PC-3 (cell line): ENCODE data around the gene SLC4A7. TPM values are rescaled to one million over a fixed set of nuclear protein-coding genes. Genes with fewer than 3 reads are reported as not detected.

Experiments used
- ATAC-seq: fragments of 200-7000 bp; cut with Tn5 transposase; 2 replicates; pipeline ENCODE4 v1.9.1; 2020; ENCODE audit warnings: mild to moderate bottlenecking, moderate library complexity
- BruUV-seq: library from RNA; stranded (reverse); fragments of 400-500 nt; replicated peaks from 2 replicates; lab custom pipeline; 2021; lab: Mats Ljungman, UMichigan
- CTCF ChIA-PET: fragments of 300-600 bp; sonication (Branson Sonifier 250); formaldehyde crosslinking; loops from one replicate; lab custom pipeline; 2022; ENCODE audit warnings: antibody characterized with exemption; lab: Charles Lee
- POLR2A ChIA-PET: fragments of 300-600 bp; sonication (Branson Sonifier 250); formaldehyde crosslinking; loops from one replicate; lab custom pipeline; 2022; ENCODE audit warnings: antibody characterized with exemption; ENCODE audit not compliant: unreplicated experiment; lab: Charles Lee
- DNase-seq: peaks from one replicate; pipeline ENCODE4 v3.0.0-alpha.2; 2015
- H2AFZ ChIP-seq: fragments of 300-600 bp; sonication (generic); 2 replicates; pipeline ENCODE4 v1.6.0; 2016; ENCODE audit warnings: antibody characterized with exemption, low read length
- H3F3A ChIP-seq: fragments of 300-600 bp; sonication (generic); one replicate; pipeline ENCODE4 v1.6.0; 2017; ENCODE audit warnings: antibody characterized with exemption, low read length, control low read depth, mild to moderate bottlenecking; ENCODE audit not compliant: unreplicated experiment
- H3K27ac ChIP-seq: fragments of 300-600 bp; sonication (generic); 2 replicates; pipeline ENCODE4 v1.5.1; 2016; ENCODE audit warnings: mild to moderate bottlenecking, low read length
- H3K27me3 ChIP-seq: fragments of 300-600 bp; sonication (generic); 2 replicates; pipeline ENCODE4 v1.6.1; 2016; ENCODE audit warnings: low read length, mixed read lengths
- H3K36me3 ChIP-seq: fragments of 300-600 bp; sonication (generic); 2 replicates; pipeline ENCODE4 v1.6.1; 2016; ENCODE audit warnings: low read depth, mixed run types, low read length, mixed read lengths
- H3K4me1 ChIP-seq: fragments of 300-600 bp; sonication (generic); 2 replicates; pipeline ENCODE4 v1.5.1; 2016; ENCODE audit warnings: low read length; ENCODE audit not compliant: insufficient read depth
- H3K4me2 ChIP-seq: fragments of 300-600 bp; sonication (generic); 2 replicates; pipeline ENCODE4 v1.6.0; 2016; ENCODE audit warnings: low read length
- H3K4me3 ChIP-seq: fragments of 300-600 bp; sonication (generic); 2 replicates; pipeline ENCODE4 v1.5.1; 2016; ENCODE audit warnings: mild to moderate bottlenecking, low read length, mixed read lengths
- H3K79me2 ChIP-seq: fragments of 300-600 bp; sonication (generic); 2 replicates; pipeline ENCODE4 v1.6.1; 2017; ENCODE audit warnings: low read length, mixed read lengths
- H3K9ac ChIP-seq: fragments of 300-600 bp; sonication (generic); 2 replicates; pipeline ENCODE4 v1.6.0; 2016; ENCODE audit warnings: mild to moderate bottlenecking, low read length
- H3K9me2 ChIP-seq: fragments of 300-600 bp; sonication (generic); replicated peaks from 2 replicates; pipeline ENCODE4 v1.6.1; 2016; ENCODE audit warnings: mixed run types, low read length, mixed read lengths
- H3K9me3 ChIP-seq: fragments of 300-600 bp; sonication (generic); 2 replicates; pipeline ENCODE4 v1.6.1; 2016; ENCODE audit warnings: low read length, mixed read lengths
- H4K20me1 ChIP-seq: fragments of 300-600 bp; sonication (generic); 2 replicates; pipeline ENCODE4 v1.6.1; 2016; ENCODE audit warnings: low read length, mixed read lengths
- EZH2 ChIP-seq: fragments of 300-600 bp; sonication (generic); IDR thresholded peaks from one replicate; pipeline ENCODE4 v1.6.1; 2017; ENCODE audit warnings: antibody characterized with exemption, mild to moderate bottlenecking, low read length; ENCODE audit not compliant: unreplicated experiment
- EZH2phosphoT487 ChIP-seq: fragments of 300-600 bp; sonication (generic); IDR thresholded peaks from 2 replicates; pipeline ENCODE4 v1.6.1; 2018; ENCODE audit warnings: mild to moderate bottlenecking, antibody characterized with exemption, low read length, borderline replicate concordance
- intact Hi-C: fragments of 100-400 bp; cut with micrococcal nuclease; formaldehyde crosslinking; loops from 2 replicates; pipeline ENCODE4 v1.9.0; 2023
- total RNA-seq: library from RNA; depleted of rRNA; stranded (reverse); fragments of >200 nt; gene quantifications from 2 replicates; pipeline ENCODE4 v1.2.3, GENCODE V29; 2014
- TF ChIP-seq, protein P1 (sequence below): fragments of 300-600 bp; sonication (generic); conservative IDR thresholded peaks from 2 replicates; pipeline ENCODE4 v1.5.1; 2017; ENCODE audit warnings: antibody characterized with exemption, low read depth, mild to moderate bottlenecking, low read length

The SLC4A7 gene
- total RNA-seq, 1 experiment from 2014 or later: 56.0 TPM

DNA sequence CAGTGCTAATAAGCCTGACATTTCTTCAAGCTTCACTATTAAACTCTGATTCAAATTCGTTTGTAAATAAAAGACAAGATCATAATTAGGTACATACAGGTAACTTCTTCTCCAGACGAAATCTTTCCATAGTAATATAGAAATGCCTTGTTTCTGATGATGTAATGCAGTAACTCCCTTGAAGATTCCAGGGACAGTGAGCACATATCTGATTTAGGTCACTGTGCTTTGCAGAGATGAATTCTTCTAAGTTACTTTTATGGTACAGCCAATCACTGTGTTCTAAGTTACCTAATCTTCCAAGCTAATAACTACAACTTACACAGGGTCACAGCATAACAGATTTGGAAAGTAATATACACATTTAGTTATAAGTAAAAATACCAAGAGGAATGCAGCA lies 27.6 kb downstream of the SLC4A7 start:
- no peak for ATAC-seq
- H3K9ac ChIP-seq: no peak overlapping the region
- POLR2A ChIA-PET: no interaction called here
- H3K79me2 ChIP-seq: peaks cover 98% of the 10 kb centered on the region
- no peak overlapping the region for H3K4me2 ChIP-seq
- intact Hi-C loops: no loop called here
- peaks cover 9% of the 10 kb centered on the region for H3K36me3 ChIP-seq
- no peak overlapping the region for H3K4me3 ChIP-seq
- CTCF ChIA-PET: no interaction called here
- BruUV-seq: no TSS peak
- no peaks in the 10 kb centered on the region for H3K27me3 ChIP-seq
- no peaks in the 10 kb centered on the region for H3K9me3 ChIP-seq
- TF ChIP-seq EZH2: no peak
- no peak for TF ChIP-seq EZH2phosphoT487
- TF ChIP-seq, protein P1, sequence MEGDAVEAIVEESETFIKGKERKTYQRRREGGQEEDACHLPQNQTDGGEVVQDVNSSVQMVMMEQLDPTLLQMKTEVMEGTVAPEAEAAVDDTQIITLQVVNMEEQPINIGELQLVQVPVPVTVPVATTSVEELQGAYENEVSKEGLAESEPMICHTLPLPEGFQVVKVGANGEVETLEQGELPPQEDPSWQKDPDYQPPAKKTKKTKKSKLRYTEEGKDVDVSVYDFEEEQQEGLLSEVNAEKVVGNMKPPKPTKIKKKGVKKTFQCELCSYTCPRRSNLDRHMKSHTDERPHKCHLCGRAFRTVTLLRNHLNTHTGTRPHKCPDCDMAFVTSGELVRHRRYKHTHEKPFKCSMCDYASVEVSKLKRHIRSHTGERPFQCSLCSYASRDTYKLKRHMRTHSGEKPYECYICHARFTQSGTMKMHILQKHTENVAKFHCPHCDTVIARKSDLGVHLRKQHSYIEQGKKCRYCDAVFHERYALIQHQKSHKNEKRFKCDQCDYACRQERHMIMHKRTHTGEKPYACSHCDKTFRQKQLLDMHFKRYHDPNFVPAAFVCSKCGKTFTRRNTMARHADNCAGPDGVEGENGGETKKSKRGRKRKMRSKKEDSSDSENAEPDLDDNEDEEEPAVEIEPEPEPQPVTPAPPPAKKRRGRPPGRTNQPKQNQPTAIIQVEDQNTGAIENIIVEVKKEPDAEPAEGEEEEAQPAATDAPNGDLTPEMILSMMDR: no peak
- no peaks in the 10 kb centered on the region for H3K9me2 ChIP-seq
- peaks cover 7% of the 10 kb centered on the region for H3K4me1 ChIP-seq
- H3K27ac ChIP-seq: no peak overlapping the region
- DNase-seq: no peak
- H2AFZ ChIP-seq: no peak overlapping the region
- peaks cover 37% of the 10 kb centered on the region; the same call in 1 of the 2 replicates for H4K20me1 ChIP-seq
- no peaks in the 10 kb centered on the region for H3F3A ChIP-seq

DNA sequence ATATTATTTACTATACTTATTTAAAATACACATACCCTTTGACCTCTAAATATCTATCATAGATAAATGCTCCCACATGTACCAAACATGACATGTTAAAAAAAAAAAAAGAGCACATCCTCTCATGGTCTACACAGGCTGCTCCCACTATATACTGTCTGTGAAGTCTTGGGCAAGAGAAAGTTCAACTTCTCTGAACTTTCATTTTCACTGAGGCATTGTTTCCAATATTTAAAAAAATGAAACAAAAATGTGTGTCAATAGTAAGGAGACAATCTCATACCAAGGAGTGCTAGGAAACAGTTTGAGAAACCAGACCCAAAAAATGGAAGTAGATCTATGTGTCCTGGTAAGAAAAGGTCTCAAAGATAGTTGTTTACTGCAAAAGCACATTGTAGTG lies 29.3 kb downstream of the SLC4A7 start:
- H3K79me2 ChIP-seq: peaks cover 94% of the 10 kb centered on the region
- TF ChIP-seq EZH2: no peak
- TF ChIP-seq, protein P1: no peak
- no peak for TF ChIP-seq EZH2phosphoT487
- H3K9me3 ChIP-seq: no peaks in the 10 kb centered on the region
- ATAC-seq: no peak
- H3K27me3 ChIP-seq: no peaks in the 10 kb centered on the region
- no peak overlapping the region for H3K4me2 ChIP-seq
- no peaks in the 10 kb centered on the region for H3K9me2 ChIP-seq
- H4K20me1 ChIP-seq: peaks cover 34% of the 10 kb centered on the region; the same call in 1 of the 2 replicates
- H3K36me3 ChIP-seq: peaks cover 9% of the 10 kb centered on the region
- ChIA-PET POLR2A (no interaction called here), CTCF (no interaction called here)
- H3K27ac ChIP-seq: no peak overlapping the region
- no peaks in the 10 kb centered on the region for H3F3A ChIP-seq
- BruUV-seq: no TSS peak
- intact Hi-C loops: loop anchor here (5.0 kb wide), 1 partner anchor 143 kb away; no protein-coding TSS in a partner anchor
- H3K4me1 ChIP-seq: peaks cover 20% of the 10 kb centered on the region
- H3K9ac ChIP-seq: no peak overlapping the region
- DNase-seq: no peak
- no peak overlapping the region for H3K4me3 ChIP-seq
- no peak overlapping the region for H2AFZ ChIP-seq

DNA sequence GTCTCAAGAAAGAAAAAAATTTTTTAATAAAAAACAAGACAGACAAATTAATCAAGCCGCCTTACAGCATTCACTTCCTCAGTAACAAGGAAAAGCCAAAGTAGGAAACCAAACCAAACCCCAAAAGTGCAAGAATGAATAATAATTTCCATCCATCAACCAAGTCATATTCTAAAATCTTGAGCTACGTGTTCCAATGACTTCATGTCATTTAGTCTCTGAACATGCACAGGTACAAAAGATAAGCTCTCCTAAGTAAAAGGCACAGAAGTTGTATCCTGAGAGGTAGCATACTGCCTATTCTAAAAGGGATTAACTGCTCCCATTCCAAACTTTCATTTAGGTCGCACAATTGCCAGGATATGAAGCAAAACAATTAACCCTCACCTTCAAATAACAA lies 29.7 kb downstream of the SLC4A7 start:
- TF ChIP-seq, protein P1: no peak
- TF ChIP-seq EZH2 (no peak), EZH2phosphoT487 (no peak)
- H3K79me2 ChIP-seq: peaks cover 93% of the 10 kb centered on the region
- no peak overlapping the region for H3K9ac ChIP-seq
- no peak overlapping the region for H3K4me3 ChIP-seq
- H3K36me3 ChIP-seq: peaks cover 9% of the 10 kb centered on the region
- intact Hi-C loops: loop anchor here (5.0 kb wide), 1 partner anchor 142 kb away; no protein-coding TSS in a partner anchor
- ChIA-PET CTCF (no interaction called here), POLR2A (no interaction called here)
- no peaks in the 10 kb centered on the region for H3K27me3 ChIP-seq
- DNase-seq: no peak
- H3K4me2 ChIP-seq: no peak overlapping the region
- H3K27ac ChIP-seq: no peak overlapping the region
- H2AFZ ChIP-seq: no peak overlapping the region
- no peaks in the 10 kb centered on the region for H3K9me3 ChIP-seq
- no peak for ATAC-seq
- no TSS peak for BruUV-seq
- peaks cover 32% of the 10 kb centered on the region; the same call in 1 of the 2 replicates for H4K20me1 ChIP-seq
- no peaks in the 10 kb centered on the region for H3F3A ChIP-seq
- peaks cover 25% of the 10 kb centered on the region for H3K4me1 ChIP-seq
- no peaks in the 10 kb centered on the region for H3K9me2 ChIP-seq
